Measurements from ENCODE around the gene TEX13C.
"Not testable (repeated sequence)": the region's sequence is repeated elsewhere in the genome, so short reads cannot be mapped to it uniquely, and the experiment has no call there.

The TEX13C gene

GRCh38 chrX:125306335-125306866 is 13.3 kb upstream of the TEX13C start:
- Histone ChIP-seq H3K9me3 (ENCODE audit: low read length) (no peaks in the 10 kb centered on the region), H3K9me2 (ENCODE audit: low read depth, low read length) (no peaks in the 10 kb centered on the region), H3K4me3 (ENCODE audit: low read depth, low read length, poor library complexity, severe bottlenecking) (no peak overlapping the region), H3K36me3 (ENCODE audit: insufficient read depth, low read length) (no peaks in the 10 kb centered on the region), H4K20me1 (ENCODE audit: insufficient read depth, low read length) (no peaks in the 10 kb centered on the region), H3K4me2 (ENCODE audit: low read length) (no peak overlapping the region), H3K4me1 (ENCODE audit: insufficient read depth, low read length, severe bottlenecking) (no peaks in the 10 kb centered on the region), H3K9ac (ENCODE audit: low read length) (no peak overlapping the region), H3K27me3 (ENCODE audit: insufficient read depth, low read length) (no peaks in the 10 kb centered on the region), H3F3A (ENCODE audit: insufficient read depth, low read length) (no peaks in the 10 kb centered on the region), H3K27ac (ENCODE audit: low read depth, low read length, poor library complexity, severe bottlenecking) (no peak overlapping the region), H3K79me2 (ENCODE audit: insufficient read depth, low read length) (no peaks in the 10 kb centered on the region), H2AFZ (ENCODE audit: low read length) (no peak overlapping the region)
- TF ChIP-seq CTCF (IDR thresholded peaks at IDR 0.05; ENCODE audit: low read length) = no peak
- TF ChIP-seq EZH2 (IDR thresholded peaks at IDR 0.05; ENCODE audit: borderline replicate concordance, low read length) = no peak

DNA sequence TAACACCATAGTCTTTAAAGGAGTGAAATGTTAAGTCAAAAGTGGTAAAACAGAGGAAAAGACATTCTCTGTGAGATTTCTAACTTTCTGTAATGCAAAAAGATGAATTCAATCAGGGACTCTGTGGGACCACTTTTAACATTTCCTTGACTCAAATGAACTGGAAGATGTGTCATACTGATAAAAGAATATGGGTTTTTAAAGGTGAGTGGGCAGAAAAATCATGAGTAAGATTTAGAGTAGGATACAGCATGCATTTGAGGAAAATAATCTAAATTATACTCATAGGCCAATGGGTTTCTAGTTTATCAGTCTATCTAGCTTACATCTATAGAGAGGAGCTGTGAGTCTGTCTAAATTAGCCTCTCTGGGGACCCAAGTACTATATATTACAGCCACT is 11.0 kb upstream of the TEX13C start:
- no peaks in the 10 kb centered on the region for H3K79me2 ChIP-seq (ENCODE audit: insufficient read depth, low read length)
- H3K9ac ChIP-seq (ENCODE audit: low read length) = no peak overlapping the region
- H3K36me3 ChIP-seq (ENCODE audit: insufficient read depth, low read length) = no peaks in the 10 kb centered on the region
- no peaks in the 10 kb centered on the region for H4K20me1 ChIP-seq (ENCODE audit: insufficient read depth, low read length)
- H3K9me2 ChIP-seq (ENCODE audit: low read depth, low read length) = no peaks in the 10 kb centered on the region
- H3K27ac ChIP-seq (ENCODE audit: low read depth, low read length, poor library complexity, severe bottlenecking) = no peak overlapping the region
- no peaks in the 10 kb centered on the region for H3K27me3 ChIP-seq (ENCODE audit: insufficient read depth, low read length)
- no peaks in the 10 kb centered on the region for H3K9me3 ChIP-seq (ENCODE audit: low read length)
- no peak for TF ChIP-seq EZH2 (IDR thresholded peaks at IDR 0.05; ENCODE audit: borderline replicate concordance, low read length)
- TF ChIP-seq CTCF (IDR thresholded peaks at IDR 0.05; ENCODE audit: low read length) = no peak
- H3K4me2 ChIP-seq (ENCODE audit: low read length) = no peak overlapping the region
- no peaks in the 10 kb centered on the region for H3K4me1 ChIP-seq (ENCODE audit: insufficient read depth, low read length, severe bottlenecking)
- H3K4me3 ChIP-seq (ENCODE audit: low read depth, low read length, poor library complexity, severe bottlenecking) = no peak overlapping the region
- H2AFZ ChIP-seq (ENCODE audit: low read length) = no peak overlapping the region
- no peaks in the 10 kb centered on the region for H3F3A ChIP-seq (ENCODE audit: insufficient read depth, low read length)

DNA sequence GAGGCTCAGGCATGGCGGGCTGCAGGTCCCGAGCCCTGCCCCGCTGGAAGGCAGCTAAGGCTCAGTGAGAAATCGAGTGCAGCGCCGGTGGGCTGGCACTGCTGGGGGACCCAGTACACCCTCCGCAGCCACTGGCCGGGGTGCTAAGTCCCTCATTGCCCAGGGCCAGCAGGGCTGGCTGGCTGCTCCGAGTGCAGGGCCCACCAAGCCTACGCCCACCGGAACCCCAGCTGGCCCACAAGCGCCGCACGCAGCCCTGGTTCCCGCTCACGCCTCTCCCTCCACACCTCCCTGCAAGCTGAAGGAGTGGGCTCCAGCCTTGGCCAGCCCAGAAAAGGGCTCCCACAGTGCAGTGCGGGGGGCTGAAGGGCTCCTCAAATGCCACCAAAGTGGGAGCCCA is 505 bp upstream of the TEX13C start:
- not testable (repeated sequence) for H3K79me2 ChIP-seq (ENCODE audit: insufficient read depth, low read length); H3K4me2 ChIP-seq (ENCODE audit: low read length); H3K27ac ChIP-seq (ENCODE audit: low read depth, low read length, poor library complexity, severe bottlenecking)

DNA sequence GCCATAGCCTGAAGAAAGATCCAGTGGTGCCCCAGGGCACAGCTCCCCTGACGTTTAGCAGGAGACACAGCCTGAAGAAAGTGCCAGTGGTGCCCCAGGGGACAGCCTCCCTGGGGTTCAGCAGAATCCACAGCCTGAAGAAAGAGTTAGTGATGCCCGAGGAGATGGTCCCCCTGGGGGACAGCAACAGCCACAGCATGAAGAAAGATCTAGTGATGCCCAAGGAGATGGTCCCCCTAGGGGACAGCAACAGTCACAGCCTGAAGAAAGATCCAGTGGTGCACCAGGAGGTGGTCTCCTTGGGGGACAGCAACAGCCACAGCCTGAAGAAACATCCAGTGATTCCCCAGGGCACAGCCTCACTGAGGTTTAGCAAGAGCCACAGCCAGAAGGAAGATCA is 2.8 kb downstream of the TEX13C start:
- no peak for TF ChIP-seq CTCF (IDR thresholded peaks at IDR 0.05; ENCODE audit: low read length)
- TF ChIP-seq EZH2 (IDR thresholded peaks at IDR 0.05; ENCODE audit: borderline replicate concordance, low read length) = no peak
- no peaks in the 10 kb centered on the region for H3K4me1 ChIP-seq (ENCODE audit: insufficient read depth, low read length, severe bottlenecking)
- H3K4me2 ChIP-seq (ENCODE audit: low read length) = no peak overlapping the region
- H3K4me3 ChIP-seq (ENCODE audit: low read depth, low read length, poor library complexity, severe bottlenecking) = no peak overlapping the region
- H3K27me3 ChIP-seq (ENCODE audit: insufficient read depth, low read length) = no peaks in the 10 kb centered on the region
- no peaks in the 10 kb centered on the region for H4K20me1 ChIP-seq (ENCODE audit: insufficient read depth, low read length)
- H3K27ac ChIP-seq (ENCODE audit: low read depth, low read length, poor library complexity, severe bottlenecking) = no peak overlapping the region
- no peaks in the 10 kb centered on the region for H3F3A ChIP-seq (ENCODE audit: insufficient read depth, low read length)
- no peaks in the 10 kb centered on the region for H3K9me2 ChIP-seq (ENCODE audit: low read depth, low read length)
- no peaks in the 10 kb centered on the region for H3K36me3 ChIP-seq (ENCODE audit: insufficient read depth, low read length)
- no peak overlapping the region for H3K9ac ChIP-seq (ENCODE audit: low read length)
- H3K9me3 ChIP-seq (ENCODE audit: low read length) = no peaks in the 10 kb centered on the region
- no peak overlapping the region for H2AFZ ChIP-seq (ENCODE audit: low read length)
- H3K79me2 ChIP-seq (ENCODE audit: insufficient read depth, low read length) = no peaks in the 10 kb centered on the region

More for the DNA sequence above, 505 bp upstream of the TEX13C start:
- H3K9me3 ChIP-seq (ENCODE audit: low read length); H4K20me1 ChIP-seq (ENCODE audit: insufficient read depth, low read length); H3K36me3 ChIP-seq (ENCODE audit: insufficient read depth, low read length); H3K4me1 ChIP-seq (ENCODE audit: insufficient read depth, low read length, severe bottlenecking); H3K27me3 ChIP-seq (ENCODE audit: insufficient read depth, low read length); H3K4me3 ChIP-seq (ENCODE audit: low read depth, low read length, poor library complexity, severe bottlenecking); H2AFZ ChIP-seq (ENCODE audit: low read length); H3F3A ChIP-seq (ENCODE audit: insufficient read depth, low read length); H3K9me2 ChIP-seq (ENCODE audit: low read depth, low read length); H3K9ac ChIP-seq (ENCODE audit: low read length): not testable (repeated sequence)

Data from OCI-LY1 (cell line).